CD4-positive, alpha-beta T cell (primary cell): ENCODE results near the gene MAGEA2. TPM values are rescaled to one million over a fixed set of nuclear protein-coding genes. Genes with fewer than 3 reads are reported as not detected.
"Not testable (repeated sequence)": the region's sequence is repeated elsewhere in the genome, so short reads cannot be mapped to it uniquely, and the experiment has no call there.

Experiments
- ATAC-seq: fragments of 200-7000 bp; cut with Tn5 transposase; one replicate; pipeline ENCODE4 v1.10.0; 2022; ENCODE audit warnings: mild to moderate bottlenecking; ENCODE audit not compliant: poor library complexity
- CTCF ChIA-PET: fragments of 350-600 bp; sonication (Branson Sonifier 250); formaldehyde crosslinking; loops from one replicate; lab custom pipeline; 2021; ENCODE audit warnings: antibody characterized with exemption, inconsistent platforms; lab: Charles Lee
- POLR2A ChIA-PET: fragments of 350-600 bp; sonication (Branson Sonifier 250); formaldehyde crosslinking; loops from one replicate; lab custom pipeline; 2021; ENCODE audit warnings: antibody characterized with exemption, inconsistent platforms; lab: Charles Lee
- DNase-seq, 14 experiments: peaks; one replicate each; pipeline ENCODE4 v3.0.0-alpha.2; 2013 to 2020; ENCODE audit warnings: mixed read lengths in 2 of 14
- H3K27ac ChIP-seq, 2 donors: one replicate each; pipeline versions ENCODE4 v1.5.1 to v1.7.0; 2013; ENCODE audit warnings: low read length in 2 of 2, low read depth in 1 of 2, mild to moderate bottlenecking in 1 of 2
- H3K27me3 ChIP-seq, 2 experiments: 1 replicate in 1 of 2; 2 replicates in 1 of 2; pipeline versions ENCODE4 v1.6.1 to v1.7.0; 2013; ENCODE audit warnings: low read length in 2 of 2, control low read depth in 1 of 2, mild to moderate bottlenecking in 1 of 2, moderate library complexity in 1 of 2; ENCODE audit not compliant: insufficient read depth in 2 of 2, control insufficient read depth in 1 of 2
- H3K36me3 ChIP-seq: one replicate; pipeline ENCODE4 v1.6.1; 2013; ENCODE audit warnings: low read length, control low read depth; ENCODE audit not compliant: insufficient read depth
- H3K4me1 ChIP-seq: one replicate; pipeline ENCODE4 v1.6.1; 2013; ENCODE audit warnings: low read length, control low read depth; ENCODE audit not compliant: insufficient read depth
- H3K4me3 ChIP-seq: one replicate; pipeline ENCODE4 v1.5.1; 2013; ENCODE audit warnings: mild to moderate bottlenecking, low read length, moderate library complexity
- H3K9me3 ChIP-seq, 2 experiments: 1 replicate in 1 of 2; 2 replicates in 1 of 2; pipeline versions ENCODE4 v1.6.1 to v1.7.0; 2013; ENCODE audit warnings: low read length in 2 of 2, mild to moderate bottlenecking in 2 of 2, control low read depth in 1 of 2, moderate library complexity in 1 of 2; ENCODE audit not compliant: control insufficient read depth in 1 of 2, insufficient read depth in 1 of 2
- H3K27ac Mint-ChIP-seq: one replicate; pipeline ENCODE4 v1.8.0; 2020; ENCODE audit warnings: mixed read lengths
- H3K27me3 Mint-ChIP-seq: one replicate; pipeline ENCODE4 v1.8.0; 2021; ENCODE audit warnings: mixed read lengths
- H3K36me3 Mint-ChIP-seq: one replicate; pipeline ENCODE4 v1.8.0; 2021; ENCODE audit warnings: low read depth, mixed read lengths
- H3K4me1 Mint-ChIP-seq: one replicate; pipeline ENCODE4 v1.8.0; 2021; ENCODE audit warnings: low read depth, mixed read lengths
- H3K4me3 Mint-ChIP-seq: one replicate; pipeline ENCODE4 v1.8.0; 2020; ENCODE audit warnings: mild to moderate bottlenecking, mixed read lengths
- H3K9me3 Mint-ChIP-seq: one replicate; pipeline ENCODE4 v1.8.0; 2020; ENCODE audit warnings: mixed read lengths
- CTCF ChIP-seq: fragments of 200-600 bp; IDR thresholded peaks from one replicate; pipeline ENCODE4 v1.8.0; 2022; ENCODE audit warnings: antibody characterized with exemption, mild to moderate bottlenecking
- intact Hi-C, 2 experiments: fragments of 100-400 bp; cut with DNase I in 1 of 2; cut with micrococcal nuclease in 1 of 2; formaldehyde crosslinking; loops; one replicate each; pipeline versions ENCODE4 v1.15.1 to v1.9.0; 2023 to 2025; cut with DNase I, micrococcal nuclease
- total RNA-seq, 174 experiments: library from RNA in 2 of 174; stranded (reverse) in 2 of 174; gene quantifications; one replicate each; pipeline ENCODE4 v1.2.3 and lab custom pipeline; 2021 to 2026

The MAGEA2 gene
- total RNA-seq, 2 experiments from 2014 or later: not detected

- Histone ChIP-seq H3K27ac (no peak overlapping the region), H3K9me3 (no peaks in the 10 kb centered on the region), H3K36me3 (no peaks in the 10 kb centered on the region), H3K4me3 (no peak overlapping the region), H3K4me1 (no peaks in the 10 kb centered on the region), H3K27me3 (no peaks in the 10 kb centered on the region)
- Mint-ChIP-seq H3K4me1 (no peaks in the 10 kb centered on the region), H3K36me3 (no peaks in the 10 kb centered on the region), H3K27me3 (no peaks in the 10 kb centered on the region), H3K27ac (no peak overlapping the region), H3K4me3 (no peak overlapping the region), H3K9me3 (no peaks in the 10 kb centered on the region)
- no peak for TF ChIP-seq CTCF
- ATAC-seq (no peak), DNase-seq (no peak)
- intact Hi-C loops: no loop called here
- ChIA-PET POLR2A (no interaction called here), CTCF (no interaction called here)
Measured at GRCh38 chrX:152735860-152736511, 17.7 kb downstream of the MAGEA2 start.

DNA sequence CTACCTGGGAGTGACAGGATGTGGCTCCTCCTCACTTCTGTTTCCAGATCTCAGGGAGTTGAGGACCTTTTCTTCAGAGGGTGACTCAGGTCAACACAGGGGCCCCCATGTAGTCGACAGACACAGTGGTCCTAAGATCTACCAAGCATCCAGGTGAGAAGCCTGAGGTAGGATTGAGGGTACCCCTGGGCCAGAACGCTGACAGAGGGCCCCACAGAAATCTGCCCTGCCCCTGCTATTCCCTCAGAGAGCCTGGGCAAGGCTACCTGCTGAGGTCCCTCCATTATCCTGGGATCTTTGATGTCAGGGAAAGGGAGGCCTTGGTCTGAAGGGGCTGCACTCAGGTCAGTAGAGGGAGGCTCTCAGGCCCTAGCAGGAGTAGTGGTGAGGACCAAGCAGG, 18.5 kb downstream of the MAGEA2 start:
- DNase-seq: no peak
- no peaks in the 10 kb centered on the region for H3K27me3 ChIP-seq
- no peak for ATAC-seq
- no peaks in the 10 kb centered on the region for H3K4me1 ChIP-seq
- POLR2A ChIA-PET: no interaction called here
- Mint-ChIP-seq H3K27me3 (no peaks in the 10 kb centered on the region), H3K4me3 (no peak overlapping the region), H3K36me3 (no peaks in the 10 kb centered on the region), H3K9me3 (no peaks in the 10 kb centered on the region), H3K4me1 (no peaks in the 10 kb centered on the region), H3K27ac (no peak overlapping the region)
- no peak for TF ChIP-seq CTCF
- no peaks in the 10 kb centered on the region for H3K9me3 ChIP-seq
- CTCF ChIA-PET: no interaction called here
- intact Hi-C loops: no loop called here
- H3K36me3 ChIP-seq: no peaks in the 10 kb centered on the region
- no peak overlapping the region for H3K27ac ChIP-seq
- no peak overlapping the region for H3K4me3 ChIP-seq

DNA sequence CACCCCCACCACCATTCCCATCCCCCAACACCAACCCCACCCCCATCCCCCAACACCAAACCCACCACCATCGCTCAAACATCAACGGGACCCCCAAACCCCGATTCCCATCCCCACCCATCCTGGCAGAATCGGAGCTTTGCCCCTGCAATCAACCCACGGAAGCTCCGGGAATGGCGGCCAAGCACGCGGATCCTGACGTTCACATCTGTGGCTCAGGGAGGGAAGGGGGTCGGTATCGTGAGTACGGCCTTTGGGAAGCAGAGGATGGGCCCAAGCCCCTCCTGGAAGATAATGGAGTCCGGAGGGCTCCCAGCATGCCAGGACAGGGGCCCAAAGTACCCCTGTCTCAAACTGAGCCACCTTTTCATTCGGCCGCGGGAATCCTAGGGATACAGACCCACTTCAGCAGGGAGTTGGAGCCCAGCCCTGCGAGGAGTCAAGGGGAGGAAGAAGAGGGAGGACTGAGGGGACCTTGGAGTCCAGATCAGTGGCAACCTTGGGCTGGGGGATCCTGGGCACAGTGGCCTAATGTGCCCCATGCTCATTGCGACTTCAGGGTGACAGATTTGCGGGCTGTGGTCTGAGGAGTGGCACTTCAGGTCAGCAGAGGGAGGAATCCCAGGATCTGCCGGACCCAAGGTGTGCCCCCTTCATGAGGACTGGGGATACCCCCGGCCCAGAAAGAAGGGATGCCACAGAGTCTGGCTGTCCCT, 19.3 kb downstream of the MAGEA2 start:
- POLR2A ChIA-PET, H3K36me3 Mint-ChIP-seq, H3K9me3 Mint-ChIP-seq, H3K9me3 ChIP-seq, H3K27ac Mint-ChIP-seq, ATAC-seq, H3K4me1 Mint-ChIP-seq, H3K27me3 ChIP-seq, H3K4me3 Mint-ChIP-seq, H3K27ac ChIP-seq, H3K4me1 ChIP-seq, DNase-seq, H3K4me3 ChIP-seq, H3K27me3 Mint-ChIP-seq, H3K36me3 ChIP-seq, CTCF ChIA-PET, intact Hi-C loops: not testable (repeated sequence)
